Measurements from ENCODE around the gene THSD4.

The THSD4 gene

GRCh38 chr15:71089801-71090200 lies 25.5 kb upstream of the THSD4 start:
- no peak overlapping the region for H3K4me3 Mint-ChIP-seq
- no peaks in the 10 kb centered on the region for H3K4me1 Mint-ChIP-seq
- H3K9me3 Mint-ChIP-seq: no peaks in the 10 kb centered on the region
- ATAC-seq (no peak), DNase-seq (no peak)
- peaks cover 12% of the 10 kb centered on the region for H3K27me3 Mint-ChIP-seq
- no peaks in the 10 kb centered on the region for H3K36me3 Mint-ChIP-seq (ENCODE audit: low read depth)
- no peak overlapping the region for H3K27ac Mint-ChIP-seq

DNA sequence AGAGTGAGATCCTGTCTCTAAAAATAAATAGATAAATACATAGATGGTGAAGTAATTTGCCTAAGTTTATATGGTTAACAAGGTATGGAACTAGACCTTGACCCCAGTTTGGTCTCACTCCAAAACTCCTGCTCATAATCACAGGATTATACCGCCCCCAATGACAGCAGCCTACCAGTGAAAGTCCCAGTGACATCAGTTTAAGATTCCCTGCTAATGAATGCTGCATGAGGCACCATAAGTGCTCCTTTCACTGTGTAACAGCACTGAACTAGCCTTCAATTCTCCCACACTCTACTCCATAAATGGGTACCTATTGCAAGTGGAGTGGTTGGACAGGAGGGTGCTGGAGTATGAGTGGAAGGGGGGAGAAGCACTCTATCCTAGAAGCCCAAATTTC lies 23.7 kb upstream of the THSD4 start:
- ATAC-seq (no peak), DNase-seq (no peak)
- Mint-ChIP-seq H3K36me3 (ENCODE audit: low read depth) (no peaks in the 10 kb centered on the region), H3K27me3 (peaks cover 8% of the 10 kb centered on the region), H3K9me3 (no peaks in the 10 kb centered on the region), H3K4me1 (no peaks in the 10 kb centered on the region), H3K4me3 (no peak overlapping the region), H3K27ac (no peak overlapping the region)

DNA sequence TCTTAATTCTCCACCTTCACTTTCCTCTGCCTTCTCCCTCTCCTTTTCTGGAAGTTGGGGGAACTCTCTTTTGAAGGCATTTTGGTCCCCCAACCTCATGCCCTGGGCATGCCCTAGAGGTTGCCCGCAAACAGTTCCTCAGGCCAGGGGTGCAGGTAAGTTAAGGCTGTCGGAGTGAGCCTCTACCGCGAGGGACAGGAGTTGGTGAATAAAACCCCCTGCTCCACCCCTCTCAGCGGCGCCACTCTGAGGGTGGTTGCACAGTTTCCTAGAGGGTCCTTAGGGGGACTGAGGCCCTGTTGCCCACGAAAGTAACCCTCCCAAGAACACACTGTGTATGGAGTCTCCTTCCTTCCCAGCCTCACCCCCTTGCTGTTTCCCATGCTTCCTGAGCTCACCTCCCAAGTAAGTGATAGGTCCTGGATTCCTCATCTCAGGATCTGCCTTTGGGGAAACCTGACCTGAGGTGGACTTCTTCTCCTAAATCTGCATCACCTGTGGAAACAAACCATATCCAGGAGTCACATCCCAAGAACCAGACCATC lies 23.1 kb upstream of the THSD4 start:
- Mint-ChIP-seq H3K4me3 (no peak overlapping the region), H3K27me3 (peaks cover 8% of the 10 kb centered on the region), H3K27ac (no peak overlapping the region), H3K9me3 (no peaks in the 10 kb centered on the region), H3K4me1 (no peaks in the 10 kb centered on the region), H3K36me3 (ENCODE audit: low read depth) (no peaks in the 10 kb centered on the region)
- DNase-seq (no peak), ATAC-seq (no peak)

GRCh38 chr15:71093054-71094024 lies 21.9 kb upstream of the THSD4 start:
- H3K36me3 Mint-ChIP-seq (ENCODE audit: low read depth): no peaks in the 10 kb centered on the region
- no peak overlapping the region for H3K4me3 Mint-ChIP-seq
- H3K27me3 Mint-ChIP-seq: peaks cover 10% of the 10 kb centered on the region
- ATAC-seq (no peak), DNase-seq (no peak)
- H3K9me3 Mint-ChIP-seq: no peaks in the 10 kb centered on the region
- no peaks in the 10 kb centered on the region for H3K4me1 Mint-ChIP-seq
- no peak overlapping the region for H3K27ac Mint-ChIP-seq

DNA sequence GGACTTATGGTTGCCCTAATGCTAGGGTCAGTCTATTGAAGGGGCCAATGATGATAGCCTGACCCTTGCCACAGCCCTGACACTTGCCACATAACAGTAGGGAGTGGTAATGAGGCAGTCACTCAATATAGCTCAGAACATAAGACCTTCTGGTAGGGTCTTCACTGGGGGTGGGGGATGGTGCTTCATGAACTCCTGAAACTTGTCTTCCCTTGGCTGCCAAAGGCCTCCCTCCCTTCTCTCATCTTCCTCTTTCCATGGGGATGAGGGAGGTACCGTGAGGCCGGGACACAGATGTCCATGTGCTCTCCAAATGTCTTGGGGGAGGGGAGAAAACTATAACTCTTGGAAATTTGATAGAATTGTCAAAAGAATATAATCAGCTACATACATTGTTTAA lies 21.1 kb upstream of the THSD4 start:
- Mint-ChIP-seq H3K4me3 (no peak overlapping the region), H3K36me3 (ENCODE audit: low read depth) (no peaks in the 10 kb centered on the region), H3K4me1 (no peaks in the 10 kb centered on the region), H3K27ac (no peak overlapping the region), H3K9me3 (no peaks in the 10 kb centered on the region), H3K27me3 (peaks cover 10% of the 10 kb centered on the region)
- DNase-seq (no peak), ATAC-seq (no peak)

DNA sequence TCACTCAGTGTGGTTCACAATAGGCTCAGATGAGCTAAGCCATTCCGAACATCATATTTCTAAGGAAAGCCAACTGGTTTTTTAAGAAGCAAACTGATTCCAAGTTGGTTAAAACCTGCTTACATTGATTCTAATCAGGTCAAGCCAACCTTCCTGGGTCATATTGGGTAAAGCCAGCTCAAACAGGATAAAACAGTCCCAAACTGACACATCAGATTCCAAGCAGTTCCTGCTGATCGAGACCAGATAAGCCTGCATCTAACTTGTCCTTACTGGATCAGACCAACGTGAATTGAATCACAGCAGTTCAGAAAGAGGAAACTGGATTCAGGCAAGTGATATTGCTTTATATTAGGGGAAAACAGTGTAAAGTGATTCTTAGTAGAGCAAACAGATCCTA lies 18.6 kb upstream of the THSD4 start:
- Mint-ChIP-seq H3K4me1 (no peaks in the 10 kb centered on the region), H3K9me3 (no peaks in the 10 kb centered on the region), H3K36me3 (ENCODE audit: low read depth) (no peaks in the 10 kb centered on the region), H3K27ac (no peak overlapping the region), H3K27me3 (peaks cover 7% of the 10 kb centered on the region), H3K4me3 (no peak overlapping the region)
- ATAC-seq (no peak), DNase-seq (no peak)

DNA sequence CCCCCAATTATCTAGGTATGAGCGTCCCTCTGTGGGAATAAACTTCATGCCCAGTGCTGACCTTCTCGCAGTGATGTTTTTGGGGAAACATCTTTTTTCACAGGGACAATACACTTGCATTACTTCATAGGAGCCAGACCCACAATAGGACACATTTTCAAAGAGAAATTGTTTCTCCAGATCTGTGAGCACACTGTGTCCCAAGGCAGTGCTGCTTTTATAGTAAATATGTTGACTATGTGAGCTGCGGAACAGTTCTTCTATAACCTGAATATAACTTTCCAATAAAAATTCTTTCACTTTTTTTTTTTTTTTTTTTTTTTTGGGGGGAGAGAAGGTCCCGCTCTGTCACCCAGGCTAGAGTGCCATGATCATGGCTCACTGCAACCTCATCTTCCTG lies 17.4 kb upstream of the THSD4 start:
- no peak for DNase-seq
- Mint-ChIP-seq H3K4me3 (no peak overlapping the region), H3K27ac (no peak overlapping the region), H3K27me3 (peaks cover 7% of the 10 kb centered on the region), H3K36me3 (ENCODE audit: low read depth) (no peaks in the 10 kb centered on the region), H3K9me3 (no peaks in the 10 kb centered on the region), H3K4me1 (no peaks in the 10 kb centered on the region)
- ATAC-seq: no peak

- Mint-ChIP-seq H3K27me3 (peaks cover 4% of the 10 kb centered on the region), H3K9me3 (no peaks in the 10 kb centered on the region), H3K4me1 (no peaks in the 10 kb centered on the region), H3K27ac (no peak overlapping the region), H3K36me3 (ENCODE audit: low read depth) (no peaks in the 10 kb centered on the region), H3K4me3 (no peak overlapping the region)
- no peak for DNase-seq
- ATAC-seq: no peak
Measured at GRCh38 chr15:71098920-71099319, 16.4 kb upstream of the THSD4 start.

DNA sequence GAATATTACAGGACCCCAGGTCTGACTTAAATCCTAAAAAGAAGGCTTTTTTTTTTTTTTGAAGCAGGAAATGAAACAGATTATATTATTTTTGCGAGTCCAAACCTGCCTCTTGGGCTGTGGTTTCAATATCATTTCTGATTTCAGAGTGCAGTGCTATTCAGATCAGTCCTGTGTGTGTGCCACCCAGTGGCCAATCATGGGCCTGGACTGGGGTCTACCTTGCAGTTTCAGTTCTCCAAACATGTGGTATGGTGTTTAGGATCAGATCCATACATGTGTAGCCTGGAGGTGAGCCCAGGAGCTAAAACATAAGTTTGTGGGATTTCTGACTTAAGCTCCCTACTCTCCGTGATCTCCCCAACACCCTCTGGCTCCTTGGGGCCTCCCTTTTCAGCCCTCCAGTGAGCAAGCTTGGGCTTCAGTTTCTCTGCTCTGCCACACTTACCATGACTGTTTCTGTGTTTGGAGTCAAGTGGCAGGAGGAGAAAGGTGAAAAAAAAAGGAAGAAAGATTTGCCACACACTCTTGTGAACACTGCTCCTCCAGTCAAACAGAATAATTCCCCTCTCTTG lies 12.1 kb upstream of the THSD4 start:
- H3K27ac Mint-ChIP-seq: no peak overlapping the region
- DNase-seq (no peak), ATAC-seq (no peak)
- H3K4me3 Mint-ChIP-seq: no peak overlapping the region
- H3K36me3 Mint-ChIP-seq (ENCODE audit: low read depth): no peaks in the 10 kb centered on the region
- H3K4me1 Mint-ChIP-seq: no peaks in the 10 kb centered on the region
- peaks cover 6% of the 10 kb centered on the region for H3K27me3 Mint-ChIP-seq
- no peaks in the 10 kb centered on the region for H3K9me3 Mint-ChIP-seq

GRCh38 chr15:71104636-71105035 lies 10.6 kb upstream of the THSD4 start:
- H3K27me3 Mint-ChIP-seq: peaks cover 7% of the 10 kb centered on the region
- ATAC-seq (no peak), DNase-seq (no peak)
- no peaks in the 10 kb centered on the region for H3K36me3 Mint-ChIP-seq (ENCODE audit: low read depth)
- H3K9me3 Mint-ChIP-seq: no peaks in the 10 kb centered on the region
- no peak overlapping the region for H3K4me3 Mint-ChIP-seq
- H3K27ac Mint-ChIP-seq: no peak overlapping the region
- no peaks in the 10 kb centered on the region for H3K4me1 Mint-ChIP-seq

DNA sequence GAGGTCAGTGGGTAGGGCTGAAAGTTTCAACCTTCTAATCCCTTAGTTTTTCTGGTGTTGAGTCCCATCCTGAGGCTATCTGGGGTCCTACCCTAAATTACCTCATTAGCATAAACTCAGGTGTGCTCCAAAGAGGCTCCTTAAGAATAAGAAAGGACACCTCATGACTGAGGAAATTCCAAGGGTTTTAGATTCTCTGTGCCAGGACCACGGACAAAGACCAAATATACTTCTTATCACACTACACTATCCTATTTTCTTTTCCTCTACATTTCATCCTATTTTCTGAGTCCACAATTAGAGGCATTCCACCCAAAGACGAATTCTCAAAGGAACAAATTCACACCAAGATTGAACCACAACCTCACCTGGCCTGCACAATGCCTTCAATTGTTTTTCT lies 9.8 kb upstream of the THSD4 start:
- Mint-ChIP-seq H3K36me3 (ENCODE audit: low read depth) (no peaks in the 10 kb centered on the region), H3K9me3 (no peaks in the 10 kb centered on the region), H3K4me3 (no peak overlapping the region), H3K4me1 (no peaks in the 10 kb centered on the region), H3K27me3 (peaks cover 7% of the 10 kb centered on the region), H3K27ac (no peak overlapping the region)
- no peak for ATAC-seq
- no peak for DNase-seq

DNA sequence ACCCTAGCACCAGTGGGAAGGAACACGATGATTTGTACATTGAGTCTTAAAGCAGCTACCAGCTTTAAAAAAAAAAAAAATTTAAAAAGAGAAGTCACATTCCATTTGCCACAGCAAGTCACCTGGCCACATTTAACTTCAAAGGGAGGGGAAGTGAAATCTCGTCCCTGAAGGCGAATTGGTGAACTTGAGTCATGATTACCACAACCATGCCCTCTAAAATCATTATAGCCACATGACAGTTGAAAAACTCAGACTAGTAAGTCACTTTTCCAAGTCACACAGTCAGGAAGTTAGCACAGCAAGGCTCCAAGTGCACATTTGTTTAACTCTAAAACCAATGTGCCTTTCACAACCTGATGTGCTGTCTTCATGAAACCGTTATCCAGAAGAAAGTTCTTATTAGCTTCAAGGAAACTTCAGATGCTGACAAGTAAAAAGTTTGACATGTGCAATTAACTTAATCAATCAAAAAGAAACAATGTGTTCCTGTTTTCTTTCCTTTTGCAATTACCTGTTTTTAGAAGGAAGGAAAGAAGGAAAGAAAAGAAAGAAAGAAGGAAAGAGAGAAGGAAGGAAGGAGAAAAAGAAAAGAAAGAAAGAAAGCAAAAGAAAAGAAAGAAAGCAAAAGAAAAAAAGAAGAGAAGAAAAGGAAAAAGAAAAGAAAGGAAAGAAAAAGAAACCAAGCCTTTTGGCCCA lies 8.3 kb upstream of the THSD4 start:
- DNase-seq: no peak
- Mint-ChIP-seq H3K9me3 (no peaks in the 10 kb centered on the region), H3K27me3 (peaks cover 7% of the 10 kb centered on the region), H3K4me3 (no peak overlapping the region), H3K4me1 (no peaks in the 10 kb centered on the region), H3K27ac (no peak overlapping the region), H3K36me3 (ENCODE audit: low read depth) (no peaks in the 10 kb centered on the region)
- peak; percentile 65 for ATAC-seq

GRCh38 chr15:71107501-71107815 lies 7.8 kb upstream of the THSD4 start:
- no peak overlapping the region for H3K4me3 Mint-ChIP-seq
- H3K9me3 Mint-ChIP-seq: no peaks in the 10 kb centered on the region
- ATAC-seq (no peak), DNase-seq (no peak)
- peaks cover 7% of the 10 kb centered on the region for H3K27me3 Mint-ChIP-seq
- H3K4me1 Mint-ChIP-seq: no peaks in the 10 kb centered on the region
- no peak overlapping the region for H3K27ac Mint-ChIP-seq
- no peaks in the 10 kb centered on the region for H3K36me3 Mint-ChIP-seq (ENCODE audit: low read depth)

DNA sequence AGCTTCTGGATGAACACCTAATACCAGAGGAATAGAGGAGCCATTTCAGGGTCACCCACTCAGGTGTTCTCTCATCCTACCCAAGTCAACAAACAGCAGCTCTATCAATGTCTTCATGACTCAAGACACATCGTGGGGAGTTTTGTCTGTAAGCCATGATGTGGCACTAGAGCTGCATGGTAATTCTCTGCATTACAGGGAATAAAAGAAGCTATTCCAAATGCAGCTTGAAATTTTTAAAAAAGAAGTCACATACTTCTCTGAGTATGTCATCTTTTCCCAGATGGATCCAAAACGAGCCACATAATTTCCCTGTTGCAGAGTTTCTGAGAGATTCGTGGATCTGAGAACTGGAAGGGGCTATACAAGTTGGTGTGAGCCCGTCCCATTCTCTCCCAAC lies 6.1 kb upstream of the THSD4 start:
- H3K27me3 Mint-ChIP-seq: peaks cover 13% of the 10 kb centered on the region
- H3K9me3 Mint-ChIP-seq: no peaks in the 10 kb centered on the region
- DNase-seq (no peak), ATAC-seq (no peak)
- no peaks in the 10 kb centered on the region for H3K4me1 Mint-ChIP-seq
- no peak overlapping the region for H3K4me3 Mint-ChIP-seq
- H3K36me3 Mint-ChIP-seq (ENCODE audit: low read depth): no peaks in the 10 kb centered on the region
- H3K27ac Mint-ChIP-seq: no peak overlapping the region

- Mint-ChIP-seq H3K27ac (no peak overlapping the region), H3K4me1 (no peaks in the 10 kb centered on the region), H3K4me3 (no peak overlapping the region), H3K36me3 (ENCODE audit: low read depth) (no peaks in the 10 kb centered on the region), H3K9me3 (no peaks in the 10 kb centered on the region), H3K27me3 (peaks cover 20% of the 10 kb centered on the region)
- no peak for ATAC-seq
- DNase-seq: no peak
Measured at GRCh38 chr15:71109905-71110304, 5.4 kb upstream of the THSD4 start.

Measured in activated naive CD8-positive, alpha-beta T cell treated with anti-CD3 and anti-CD28 coated beads, Interleukin-2, amount 50 U/mL, for 24 hours (primary cell).